LNCaP clone FGC (cell line): Measurements from ENCODE around the gene KIF5A.
"Not testable (repeated sequence)": the region's sequence is repeated elsewhere in the genome, so short reads cannot be mapped to it uniquely, and the experiment has no call there.

Experiments
- DNase-seq: peaks from one replicate; pipeline ENCODE4 v3.0.0-alpha.2; 2011; ENCODE audit warnings: low read depth
- H3K4me3 ChIP-seq: 2 replicates; pipeline ENCODE4 v1.5.1; 2011; ENCODE audit warnings: mild to moderate bottlenecking, low read depth, low read length, control low read depth
- CTCF ChIP-seq: IDR thresholded peaks from 2 replicates; pipeline ENCODE4 v1.5.1; 2012; ENCODE audit warnings: mild to moderate bottlenecking; ENCODE audit not compliant: control insufficient read depth, insufficient read depth; ENCODE audit errors: extremely low read depth

Gene KIF5A

DNA sequence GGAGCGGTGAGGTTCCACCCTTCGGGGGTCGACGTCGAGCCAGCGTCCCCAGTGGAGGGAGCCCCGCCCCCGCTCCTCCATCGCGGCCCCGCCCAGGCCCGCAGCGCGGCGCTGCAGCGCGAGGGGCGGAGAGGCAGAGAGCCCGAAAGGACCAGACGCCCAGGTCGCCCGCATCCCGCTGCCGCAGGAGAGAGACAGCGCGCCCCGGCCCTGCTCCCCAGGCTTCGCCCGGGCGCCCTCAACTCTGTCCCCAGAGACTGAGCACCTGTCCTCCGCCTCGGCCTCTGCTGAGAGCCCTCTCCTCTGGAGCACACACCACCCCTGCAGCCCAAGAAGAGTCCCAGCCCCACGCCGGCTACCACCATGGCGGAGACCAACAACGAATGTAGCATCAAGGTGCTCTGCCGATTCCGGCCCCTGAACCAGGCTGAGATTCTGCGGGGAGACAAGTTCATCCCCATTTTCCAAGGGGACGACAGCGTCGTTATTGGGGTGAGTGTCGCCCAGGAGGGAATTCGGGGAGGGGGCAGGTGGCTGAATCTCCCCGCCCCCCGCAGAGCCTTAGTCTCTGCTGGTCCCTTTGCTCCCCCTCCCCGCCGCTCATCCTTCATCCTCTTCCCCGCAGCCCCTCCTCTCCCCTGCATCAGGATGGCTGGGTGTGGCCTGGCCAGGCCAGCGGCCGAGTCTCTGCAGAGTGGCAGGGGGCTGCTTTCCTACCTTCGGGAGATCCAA is at the start of gene KIF5A:
TSS of gene KIF5A (plus strand) at position 136 of the 732 bp plus-strand sequence. CDS start at position 364, 228 bp downstream.
- no peak for DNase-seq
- TF ChIP-seq CTCF: no peak
- no peak within 1 kb of the TSS for H3K4me3 ChIP-seq

- DNase-seq: no peak
- no peak overlapping the region for H3K4me3 ChIP-seq
- no peak for TF ChIP-seq CTCF
These were observed 49.6 kb upstream of the KIF5A start for GRCh38 chr12:57500213-57500612.

DNA sequence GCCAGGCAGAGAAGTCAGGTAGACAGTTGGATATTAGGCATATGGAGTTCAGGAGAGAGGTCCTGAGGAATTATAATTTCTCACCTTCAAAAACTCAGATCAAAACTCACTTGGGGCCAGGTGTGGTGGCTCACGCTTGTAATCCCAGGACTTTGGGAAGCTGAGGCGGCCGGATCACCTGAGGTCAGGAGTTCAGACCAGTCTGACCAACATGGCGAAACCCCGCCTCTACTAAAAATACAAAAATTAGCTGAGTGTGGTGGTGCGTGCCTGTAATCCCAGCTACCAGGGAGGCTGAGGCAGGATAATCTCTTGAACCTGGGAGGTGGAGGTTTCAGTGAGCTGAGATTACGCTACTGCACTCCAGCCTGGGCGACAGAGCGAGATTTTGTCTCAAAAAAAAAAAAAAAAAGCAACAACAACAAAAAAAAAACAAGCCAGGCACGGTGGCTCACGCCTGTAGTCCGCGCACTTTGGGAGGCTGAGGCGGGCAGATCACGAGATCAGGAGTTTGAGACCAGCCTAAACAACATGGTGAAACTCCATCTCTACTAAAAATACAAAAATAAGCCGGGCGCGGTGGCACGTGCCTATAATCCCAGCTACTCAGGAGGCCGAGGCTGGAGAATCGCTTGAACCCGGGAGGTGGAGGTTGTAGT is 47.4 kb upstream of the KIF5A start:
- H3K4me3 ChIP-seq, DNase-seq: not testable (repeated sequence)

GRCh38 chr12:57506541-57506940 is 43.3 kb upstream of the KIF5A start:
- not testable (repeated sequence) for DNase-seq, H3K4me3 ChIP-seq

- not testable (repeated sequence) for H3K4me3 ChIP-seq, DNase-seq
These were observed 42.0 kb upstream of the KIF5A start for GRCh38 chr12:57507796-57508195.

DNA sequence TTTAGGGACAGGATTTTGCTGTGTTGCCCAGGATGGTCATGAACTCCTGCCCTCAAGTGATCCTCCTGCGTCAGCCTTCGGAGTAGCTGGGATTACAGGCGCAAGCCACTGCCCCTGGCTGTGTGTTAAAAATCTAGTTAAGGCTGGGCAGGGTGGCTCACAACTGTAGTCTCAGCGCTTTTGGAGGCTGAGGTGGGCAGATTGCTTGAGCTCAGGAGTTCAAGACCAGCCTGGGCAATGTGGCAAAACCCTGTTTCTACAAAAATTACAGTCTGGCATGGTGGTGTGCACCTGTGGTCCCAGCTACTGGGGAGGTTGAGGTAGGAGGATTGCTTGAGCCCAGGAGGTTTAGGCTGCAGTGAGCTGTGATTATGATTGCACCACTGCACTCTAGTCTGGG is 38.7 kb upstream of the KIF5A start:
- DNase-seq: no peak
- no peak overlapping the region for H3K4me3 ChIP-seq
- TF ChIP-seq CTCF: no peak

- TF ChIP-seq CTCF: no peak
- DNase-seq: no peak
- no peak overlapping the region for H3K4me3 ChIP-seq
These were observed 38.1 kb upstream of the KIF5A start for GRCh38 chr12:57511588-57512325.

DNA sequence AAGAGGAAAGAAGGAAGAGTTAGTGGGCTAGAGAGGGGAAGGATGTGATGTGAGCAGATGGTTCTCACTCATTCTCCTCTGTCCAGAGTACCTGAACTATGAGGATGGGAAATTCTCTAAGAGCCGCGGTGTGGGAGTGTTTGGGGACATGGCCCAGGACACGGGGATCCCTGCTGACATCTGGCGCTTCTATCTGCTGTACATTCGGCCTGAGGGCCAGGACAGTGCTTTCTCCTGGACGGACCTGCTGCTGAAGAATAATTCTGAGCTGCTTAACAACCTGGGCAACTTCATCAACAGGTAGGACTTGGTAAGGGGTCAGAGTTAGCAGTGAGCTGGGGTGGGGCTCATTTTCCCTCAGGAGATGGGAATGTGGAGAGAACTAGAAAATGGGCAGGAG is 37.2 kb upstream of the KIF5A start:
- TF ChIP-seq CTCF: no peak
- no peak overlapping the region for H3K4me3 ChIP-seq
- DNase-seq: no peak
